Measurements from ENCODE around the gene OR2M3. TPM values are rescaled to one million over a fixed set of nuclear protein-coding genes. Genes with fewer than 3 reads are reported as not detected.

Gene OR2M3
- total RNA-seq, 1 experiment from 2014 or later: not detected

DNA sequence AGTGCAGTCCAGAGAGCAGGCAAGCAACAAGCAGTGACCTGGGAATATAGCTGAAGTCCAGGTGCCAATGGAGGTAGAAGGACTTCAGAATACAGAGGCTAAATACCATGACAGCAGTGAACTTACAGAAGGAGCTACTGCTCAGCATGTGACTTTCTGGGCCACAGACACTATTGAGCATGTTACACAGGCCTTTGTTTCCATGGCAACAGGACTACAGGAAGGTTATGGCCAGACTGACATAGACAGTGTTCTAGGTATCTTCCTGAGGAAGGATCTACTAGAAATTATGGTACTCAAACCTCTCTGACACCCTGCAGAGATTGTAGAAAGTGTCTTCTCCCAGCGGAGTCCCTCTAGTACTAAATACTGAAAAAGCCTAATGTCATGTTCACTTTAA lies 41.1 kb upstream of the OR2M3 start:
- no peak overlapping the region for H3K9ac ChIP-seq (ENCODE audit: low read length)
- H3K27me3 ChIP-seq (ENCODE audit: insufficient read depth, low read length): no peaks in the 10 kb centered on the region
- H3K9me3 ChIP-seq (ENCODE audit: control insufficient read depth in 1 of 2, insufficient read depth in 1 of 2, low read depth in 1 of 2, low read length in 2 of 2): peaks cover 0 to 5% of the 10 kb centered on the region in 2 experiments; a peak in 2 of 4 replicates
- no peak for ATAC-seq
- no peak for TF ChIP-seq SRF (IDR thresholded peaks at IDR 0.05; ENCODE audit: low read depth)
- TF ChIP-seq RAD21 (IDR thresholded peaks at IDR 0.05; ENCODE audit: low read depth): no peak
- no peak for TF ChIP-seq EGR1 (IDR thresholded peaks at IDR 0.05; ENCODE audit: low read depth)
- no peak for TF ChIP-seq TCF7L2 (IDR thresholded peaks at IDR 0.05; ENCODE audit: borderline replicate concordance, extremely low read depth, insufficient read depth, insufficient read length)
- H3K4me1 ChIP-seq (ENCODE audit: control insufficient read depth in 1 of 2, insufficient read depth in 2 of 2, low read length in 2 of 2): no peaks in the 10 kb centered on the region
- no peaks in the 10 kb centered on the region for H4K20me1 ChIP-seq (ENCODE audit: insufficient read depth)
- H3K4me3 ChIP-seq (replicated peaks in 1 of 2; ENCODE audit: low read depth in 1 of 2, low read length in 2 of 2): no peak overlapping the region
- no peak overlapping the region for H3K4me2 ChIP-seq (ENCODE audit: low read length)
- DNase-seq (ENCODE audit: low read depth, low spot score): no peak
- intact Hi-C loops (cut with micrococcal nuclease): loop anchor here (10.0 kb wide), 1 partner anchor 61 kb away; the partner anchor contains the start of gene OR2L13
- no peak overlapping the region for H3K27ac ChIP-seq (ENCODE audit: low read depth, low read length)
- RAD21 ChIA-PET (ENCODE audit: low non-redundant PET in 1 of 2, low total read pairs in 2 of 2, uncharacterized antibody in 2 of 2, unreplicated experiment in 2 of 2): no interaction called here
- H2AFZ ChIP-seq (ENCODE audit: low read depth, low read length, poor library complexity, severe bottlenecking): no peak overlapping the region
- no peaks in the 10 kb centered on the region for H3K9me2 ChIP-seq (ENCODE audit: insufficient read depth)
- H3K79me2 ChIP-seq (ENCODE audit: insufficient read depth, low read length): no peaks in the 10 kb centered on the region
- BruUV-seq (replicated peaks): no TSS peak
- CTCF ChIA-PET: no interaction called here
- no peaks in the 10 kb centered on the region for H3K36me3 ChIP-seq (ENCODE audit: control insufficient read depth in 1 of 2, insufficient read depth in 2 of 2, low read length in 2 of 2)
- POLR2A ChIA-PET: no interaction called here

DNA sequence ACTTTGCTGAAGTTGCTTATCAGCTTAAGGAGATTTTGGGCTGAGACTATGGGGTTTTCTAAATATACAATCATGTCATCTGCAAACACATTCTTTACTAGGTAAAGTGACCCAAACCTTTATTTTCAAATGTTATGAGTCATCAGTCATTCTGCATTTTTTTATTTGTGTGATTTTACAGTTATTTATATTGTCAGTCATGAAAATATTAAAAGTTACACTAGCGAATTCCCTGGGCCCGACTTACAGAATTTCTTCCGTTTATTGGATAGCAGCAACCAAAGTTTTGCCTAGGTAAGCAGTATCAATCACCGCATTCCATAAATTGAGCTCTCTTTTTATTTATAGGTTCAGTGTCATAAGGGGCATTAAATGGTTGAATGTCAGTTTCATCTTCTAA lies 38.3 kb upstream of the OR2M3 start:
- no TSS peak for BruUV-seq (replicated peaks)
- no peaks in the 10 kb centered on the region for H3K4me1 ChIP-seq (ENCODE audit: control insufficient read depth in 1 of 2, insufficient read depth in 2 of 2, low read length in 2 of 2)
- no peak for TF ChIP-seq POLR2A (IDR thresholded peaks at IDR 0.05; ENCODE audit: borderline replicate concordance, extremely low read depth, insufficient read depth, insufficient read length)
- TF ChIP-seq SIN3A (IDR thresholded peaks at IDR 0.05; ENCODE audit: low read depth): no peak
- no peak for TF ChIP-seq EZH2 (IDR thresholded peaks at IDR 0.05)
- no peak for TF ChIP-seq JUND (IDR thresholded peaks at IDR 0.05)
- TF ChIP-seq SP1 (IDR thresholded peaks at IDR 0.05; ENCODE audit: low read depth): no peak
- no peak for TF ChIP-seq ELF1 (IDR thresholded peaks at IDR 0.05; ENCODE audit: borderline replicate concordance, low read depth)
- H3K9me3 ChIP-seq (ENCODE audit: control insufficient read depth in 1 of 2, insufficient read depth in 1 of 2, low read depth in 1 of 2, low read length in 2 of 2): no peaks in the 10 kb centered on the region; a peak in 1 of 4 replicates
- no peak overlapping the region for H2AFZ ChIP-seq (ENCODE audit: low read depth, low read length, poor library complexity, severe bottlenecking)
- ChIA-PET RAD21 (ENCODE audit: low non-redundant PET in 1 of 2, low total read pairs in 2 of 2, uncharacterized antibody in 2 of 2, unreplicated experiment in 2 of 2) (no interaction called here), CTCF (no interaction called here), POLR2A (no interaction called here)
- no peaks in the 10 kb centered on the region for H3K27me3 ChIP-seq (ENCODE audit: insufficient read depth, low read length)
- no peak overlapping the region for H3K9ac ChIP-seq (ENCODE audit: low read length)
- no peaks in the 10 kb centered on the region for H3K36me3 ChIP-seq (ENCODE audit: control insufficient read depth in 1 of 2, insufficient read depth in 2 of 2, low read length in 2 of 2)
- DNase-seq (ENCODE audit: low read depth, low spot score) (no peak), ATAC-seq (no peak)
- H4K20me1 ChIP-seq (ENCODE audit: insufficient read depth): no peaks in the 10 kb centered on the region
- no peak overlapping the region for H3K4me3 ChIP-seq (replicated peaks in 1 of 2; ENCODE audit: low read depth in 1 of 2, low read length in 2 of 2)
- H3K9me2 ChIP-seq (ENCODE audit: insufficient read depth): no peaks in the 10 kb centered on the region
- no peak overlapping the region for H3K4me2 ChIP-seq (ENCODE audit: low read length)
- no peak overlapping the region for H3K27ac ChIP-seq (ENCODE audit: low read depth, low read length)
- H3K79me2 ChIP-seq (ENCODE audit: insufficient read depth, low read length): no peaks in the 10 kb centered on the region
- intact Hi-C loops (cut with micrococcal nuclease): loop anchor here (10.0 kb wide), 1 partner anchor 64 kb away; the partner anchor contains the start of gene OR2L13

Measured in HCT116 (cell line).